AG10803 (cell line): ENCODE data around the gene PIGB.
A peak's percentile ranks its signal among the peaks of the same experiment; 100 is the strongest.

Source experiments
- DNase-seq: peaks from one replicate; pipeline ENCODE4 v3.0.0; 2010; ENCODE audit warnings: low read depth
- H3K4me3 ChIP-seq: 2 replicates; pipeline ENCODE4 v1.5.1; 2011; ENCODE audit warnings: mild to moderate bottlenecking, low read length, control low read depth
- CTCF ChIP-seq: conservative IDR thresholded peaks from 2 replicates; pipeline ENCODE4 v1.5.1; 2011; ENCODE audit warnings: mild to moderate bottlenecking, low read length, control low read depth, inconsistent platforms

PIGB gene

DNA sequence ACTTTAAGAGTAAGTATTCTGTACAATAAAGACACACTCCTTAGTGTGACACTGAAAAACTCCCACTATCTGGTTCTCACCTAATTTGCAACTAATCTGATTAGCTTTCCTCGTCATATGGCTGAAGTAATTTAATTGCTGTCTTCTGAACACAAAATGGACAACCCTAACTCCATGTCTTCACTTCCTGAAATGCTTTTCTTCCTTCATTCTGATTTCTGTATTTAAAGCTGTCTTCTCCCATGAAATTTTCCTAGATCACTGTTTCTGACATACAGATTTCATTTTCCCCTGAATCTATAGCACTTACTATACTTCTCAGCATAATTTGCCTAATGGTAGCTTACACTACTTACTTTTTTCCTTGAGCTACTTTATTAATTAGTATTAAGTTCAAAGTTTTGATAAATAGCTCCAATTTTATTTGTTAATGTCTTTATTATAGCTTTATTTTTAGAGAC lies 82.8 kb downstream of the PIGB start:
- DNase-seq, result no peak
- no peak overlapping the region for H3K4me3 ChIP-seq
- TF ChIP-seq CTCF, result no peak

DNA sequence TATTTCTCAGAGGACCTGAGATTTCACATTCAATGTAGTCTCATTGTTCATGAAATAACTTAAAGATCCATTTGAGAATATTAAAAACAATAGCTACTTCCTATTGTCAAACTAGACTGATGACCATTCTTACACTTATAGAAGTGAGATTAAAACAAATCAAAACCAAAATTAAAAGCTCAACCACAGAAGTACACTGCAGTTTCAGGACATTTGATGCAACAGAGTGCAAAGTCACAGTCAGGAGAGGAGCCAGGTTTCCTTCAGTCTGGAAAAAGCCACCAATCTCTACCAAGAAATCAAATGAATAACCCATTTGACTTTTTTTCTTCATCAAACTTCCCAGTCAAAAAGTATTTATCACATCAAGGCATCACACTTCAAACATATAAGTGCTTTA lies 83.7 kb downstream of the PIGB start:
- no peak for TF ChIP-seq CTCF
- peak; percentile 53 for DNase-seq
- H3K4me3 ChIP-seq, result no peak overlapping the region

- DNase-seq, result peak; percentile 69
- no peak overlapping the region for H3K4me3 ChIP-seq
- TF ChIP-seq CTCF, result no peak
Observed at GRCh38 chr15:55403531-55403930, 84.5 kb downstream of the PIGB start.
